Fibroblast of the aortic adventitia (primary cell): ENCODE data around the gene INO80E. TPM values are rescaled to one million over a fixed set of nuclear protein-coding genes. Genes with fewer than 3 reads are reported as not detected.
"Not testable (repeated sequence)": the region's sequence is repeated elsewhere in the genome, so short reads cannot be mapped to it uniquely, and the experiment has no call there.

Experiments used
- DNase-seq: peaks from one replicate; pipeline ENCODE4 v3.0.0-alpha.2; 2010; ENCODE audit warnings: low read depth
- H3K4me3 ChIP-seq: 2 replicates; pipeline ENCODE4 v1.5.1; 2011; ENCODE audit warnings: low read depth, mild to moderate bottlenecking, control low read depth, low read length, moderate library complexity
- CTCF ChIP-seq: IDR thresholded peaks from 2 replicates; pipeline ENCODE4 v1.5.1; 2011; ENCODE audit warnings: mild to moderate bottlenecking, low read length, control low read depth, inconsistent platforms; ENCODE audit not compliant: insufficient read depth
- total RNA-seq: library from RNA; depleted of rRNA; stranded (reverse); fragments of >200 nt; gene quantifications from 2 replicates; pipeline ENCODE4 v1.2.3, GENCODE V29; 2012; ENCODE audit warnings: low replicate concordance

Gene INO80E, protein sequence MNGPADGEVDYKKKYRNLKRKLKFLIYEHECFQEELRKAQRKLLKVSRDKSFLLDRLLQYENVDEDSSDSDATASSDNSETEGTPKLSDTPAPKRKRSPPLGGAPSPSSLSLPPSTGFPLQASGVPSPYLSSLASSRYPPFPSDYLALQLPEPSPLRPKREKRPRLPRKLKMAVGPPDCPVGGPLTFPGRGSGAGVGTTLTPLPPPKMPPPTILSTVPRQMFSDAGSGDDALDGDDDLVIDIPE
- 6.5 and 36.5 TPM in 2 replicates for total RNA-seq

- no peak for TF ChIP-seq CTCF
- DNase-seq, result peak; percentile 91
Observed at GRCh38 chr16:29995911-29996765, at the start of gene INO80E. Gene INO80E (plus strand): TSS chr16:29996241. CDS start chr16:29996311, 70 bp downstream.

GRCh38 chr16:29947897-29948296 is 48.1 kb upstream of the INO80E start:
- no peak for TF ChIP-seq CTCF
- DNase-seq, result no peak
- no peak overlapping the region for H3K4me3 ChIP-seq

More at GRCh38 chr16:29995911-29996765, at the start of gene INO80E:
- peak within 1 kb of the TSS; percentile 93 for H3K4me3 ChIP-seq

GRCh38 chr16:29950806-29951461 is 45.1 kb upstream of the INO80E start:
- TF ChIP-seq CTCF, result no peak
- DNase-seq, result no peak
- H3K4me3 ChIP-seq, result no peak overlapping the region

DNA sequence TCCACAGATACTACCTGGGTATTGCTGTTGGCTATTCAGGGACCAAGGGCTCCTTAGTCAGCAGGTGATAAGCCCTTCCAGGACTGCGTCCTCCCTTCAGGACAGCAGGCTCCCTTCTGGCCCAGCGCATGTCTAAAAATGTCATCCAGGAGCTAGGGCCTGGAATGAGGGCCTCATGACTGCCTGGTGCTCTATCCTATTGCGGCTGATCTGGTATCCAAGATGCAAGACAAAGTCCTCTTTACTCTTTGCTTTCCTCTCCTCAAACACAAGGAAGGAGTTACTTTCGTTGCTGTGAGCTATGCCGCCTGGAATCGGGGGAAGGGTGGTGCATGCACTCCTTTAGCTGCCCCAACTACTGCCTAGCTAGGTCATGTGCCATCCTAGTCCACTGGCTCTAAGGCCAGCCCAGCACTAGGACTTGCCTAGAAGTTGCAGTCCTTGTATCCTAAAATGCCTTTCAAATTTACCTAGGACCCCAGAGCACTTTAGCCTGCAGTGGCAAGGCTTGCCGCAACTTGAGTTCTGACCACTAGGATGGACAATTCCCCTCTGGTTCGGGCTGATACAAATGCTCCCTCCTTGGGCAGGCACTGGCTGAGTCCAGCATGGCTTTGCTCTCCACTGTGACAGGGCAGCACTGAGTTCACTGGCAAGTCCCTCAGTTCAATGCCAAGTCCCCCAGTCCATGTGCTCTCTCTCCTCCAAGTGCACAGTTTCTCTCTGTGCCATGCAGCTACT is 44.2 kb upstream of the INO80E start:
- H3K4me3 ChIP-seq, result no peak overlapping the region
- DNase-seq, result no peak
- peak; percentile 5 for TF ChIP-seq CTCF

GRCh38 chr16:29958756-29959155 is 37.3 kb upstream of the INO80E start:
- no peak for TF ChIP-seq CTCF
- H3K4me3 ChIP-seq, result no peak overlapping the region
- no peak for DNase-seq

- DNase-seq, result no peak
- TF ChIP-seq CTCF, result no peak
- no peak overlapping the region for H3K4me3 ChIP-seq
Observed at GRCh38 chr16:29959293-29959692, 36.7 kb upstream of the INO80E start.

DNA sequence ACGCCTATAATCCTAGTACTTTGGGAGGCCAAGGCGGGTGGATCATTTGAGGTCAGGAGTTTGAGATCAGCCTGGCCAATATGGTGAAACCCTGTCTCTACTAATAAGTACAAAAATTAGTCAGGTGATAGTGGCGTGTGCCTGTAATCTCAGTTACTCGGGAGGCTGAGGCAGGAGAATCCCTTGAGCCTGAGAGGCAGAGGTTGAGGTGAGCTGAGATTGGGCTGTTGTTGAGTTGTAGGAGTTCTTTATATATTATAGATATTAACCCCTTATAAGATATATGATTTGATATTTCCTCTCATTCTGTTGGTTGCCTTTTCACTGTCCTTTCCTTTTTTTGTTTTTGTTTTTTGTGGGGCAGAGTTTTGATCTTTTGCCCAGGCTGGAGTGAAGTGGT is 36.2 kb upstream of the INO80E start:
- not testable (repeated sequence) for DNase-seq, H3K4me3 ChIP-seq
